HG02981 (cell line): ENCODE data around the gene RAB4B.
A peak's percentile ranks its signal among the peaks of the same experiment; 100 is the strongest.
"Not testable (repeated sequence)": the region's sequence is repeated elsewhere in the genome, so short reads cannot be mapped to it uniquely, and the experiment has no call there.

Experiments used
- ATAC-seq: cut with Tn5 transposase; IDR thresholded peaks from one replicate; pipeline ENCODE4 v1.9.1; 2021; ENCODE audit warnings: mild to moderate bottlenecking, moderate library complexity; ENCODE audit not compliant: unreplicated experiment

RAB4B gene

DNA sequence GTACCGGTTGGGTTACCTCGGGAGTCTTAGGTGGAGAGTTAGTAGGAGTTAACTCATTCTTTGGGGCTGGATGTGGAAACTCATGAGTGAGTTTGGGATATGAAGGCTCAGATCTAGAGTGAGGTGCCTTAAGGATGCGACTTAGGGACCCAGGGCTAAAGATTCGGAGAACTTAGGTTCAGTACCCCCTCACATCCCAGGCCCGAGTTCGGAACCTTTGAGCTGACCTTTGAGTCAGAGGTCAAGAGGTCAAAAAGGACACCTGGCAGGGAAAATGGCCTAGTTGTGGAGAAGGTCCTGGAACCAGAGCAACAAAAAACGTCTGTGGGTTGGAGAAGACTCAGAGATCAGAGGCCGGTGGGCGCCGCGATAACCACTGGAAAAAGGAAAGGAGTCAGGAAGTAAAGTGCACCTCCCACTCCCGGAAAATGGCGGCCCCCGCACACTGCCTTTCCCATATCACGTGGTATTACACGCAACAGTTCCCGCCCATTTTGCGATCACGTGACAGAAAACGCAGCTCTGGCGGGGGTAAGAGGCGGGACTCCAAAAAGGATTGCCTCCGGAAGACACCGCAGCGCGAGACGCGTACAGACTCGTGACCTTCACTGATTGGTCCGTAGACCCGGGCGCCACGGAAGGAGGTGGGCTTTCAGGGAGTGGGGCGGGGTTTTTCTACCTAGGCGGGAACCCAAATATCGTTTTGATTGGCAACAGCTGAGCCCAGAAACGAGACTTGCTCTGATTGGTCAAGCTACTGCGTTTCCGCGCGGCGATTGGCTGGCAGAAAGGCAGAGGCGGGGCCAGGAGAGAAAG is 27.8 kb upstream of the RAB4B start, which contains the start of gene ACTMAP:
TSS of gene ACTMAP (minus strand) at position 420 of the 816 bp plus-strand sequence. CDS start 674 bp downstream, outside the sequence.
- peak; percentile 83 for ATAC-seq

DNA sequence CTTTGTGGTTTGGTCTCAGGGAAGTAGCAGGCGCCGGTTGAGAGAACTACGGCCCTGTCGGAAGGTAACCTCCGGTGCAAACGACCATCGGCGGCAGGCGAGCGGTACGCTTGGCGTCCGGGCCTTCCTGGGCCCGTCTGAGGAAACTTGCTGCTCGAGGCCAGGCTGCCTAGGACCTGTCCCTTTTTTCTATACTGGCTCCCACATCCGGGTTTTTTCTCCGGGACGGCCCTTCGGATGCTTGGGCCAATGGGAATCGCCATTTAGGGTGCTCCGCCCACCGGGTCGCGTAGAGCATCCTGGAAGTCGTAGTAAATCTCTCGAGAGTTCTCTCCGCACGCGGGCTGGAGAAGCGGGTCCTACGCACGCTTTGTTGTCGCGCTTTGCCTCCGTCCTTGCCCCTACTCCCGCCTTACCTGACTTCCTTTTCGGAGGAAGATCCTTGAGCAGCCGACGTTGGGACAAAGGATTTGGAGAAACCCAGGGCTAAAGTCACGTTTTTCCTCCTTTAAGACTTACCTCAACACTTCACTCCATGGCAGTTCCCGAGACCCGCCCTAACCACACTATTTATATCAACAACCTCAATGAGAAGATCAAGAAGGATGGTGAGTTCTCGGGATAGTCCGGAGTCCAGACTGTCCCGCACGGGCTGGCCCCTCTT is 27.0 kb upstream of the RAB4B start, which contains the start of gene SNRPA:
TSS of gene SNRPA (plus strand) at position 330 of the 664 bp plus-strand sequence. CDS start at position 536, 206 bp downstream.
- ATAC-seq = peak; percentile 50

DNA sequence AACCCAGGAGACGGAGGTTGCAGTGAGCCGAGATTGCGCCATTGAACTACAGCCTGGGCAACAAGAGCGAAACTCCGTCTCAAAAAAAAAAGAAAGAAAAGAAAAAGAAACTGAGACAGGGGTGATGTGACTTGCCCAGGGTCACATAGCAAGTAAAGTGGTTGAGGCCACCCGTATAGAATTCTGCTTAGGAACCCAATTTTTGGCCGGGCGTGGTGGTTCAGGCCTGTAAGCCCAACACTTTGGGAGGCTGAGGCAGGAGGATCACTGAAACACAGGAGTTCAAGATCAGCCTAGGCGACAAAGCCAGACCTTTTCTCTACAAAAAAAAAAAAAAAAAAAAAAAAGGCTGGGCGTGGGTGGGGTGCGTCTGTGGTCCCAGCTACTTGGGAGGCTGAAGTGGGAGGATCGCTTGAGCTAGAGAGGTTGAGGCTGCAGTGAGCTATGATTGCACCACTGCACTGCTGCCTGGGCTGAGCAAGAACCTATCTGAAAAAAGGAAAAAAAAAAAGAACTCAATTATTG is 25.7 kb upstream of the RAB4B start:
- no peak for ATAC-seq

DNA sequence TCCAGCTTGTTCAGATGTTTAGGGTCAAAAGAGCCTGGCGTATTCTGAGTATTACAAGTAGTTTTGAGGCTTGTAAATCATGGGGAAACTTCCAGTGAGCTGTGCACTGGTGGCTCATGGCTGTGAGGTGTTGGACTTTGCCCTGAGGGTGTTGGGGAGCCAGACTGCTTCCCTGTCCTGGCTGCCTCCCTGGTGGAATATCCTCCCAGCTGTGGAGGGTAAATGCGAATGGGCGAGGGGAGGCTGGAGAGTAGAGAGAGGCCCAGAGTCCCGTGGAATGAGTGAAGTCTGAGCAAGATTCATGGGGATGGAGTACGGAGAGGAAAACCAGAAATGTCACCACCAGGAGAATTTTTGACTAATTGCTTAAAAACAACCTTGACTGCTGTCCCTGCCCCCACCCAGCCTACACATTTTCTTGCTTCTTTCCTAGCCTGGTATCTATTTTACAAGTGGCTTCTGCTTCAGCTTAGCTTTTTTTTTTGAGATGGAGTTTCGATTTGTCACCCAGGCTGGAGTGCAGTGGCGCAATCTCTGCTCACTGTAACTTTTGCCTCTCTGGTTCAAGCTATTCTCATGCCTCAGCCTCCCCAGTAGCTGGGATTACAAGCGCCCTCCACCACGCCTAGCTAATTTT is 23.3 kb upstream of the RAB4B start:
- ATAC-seq = no peak

DNA sequence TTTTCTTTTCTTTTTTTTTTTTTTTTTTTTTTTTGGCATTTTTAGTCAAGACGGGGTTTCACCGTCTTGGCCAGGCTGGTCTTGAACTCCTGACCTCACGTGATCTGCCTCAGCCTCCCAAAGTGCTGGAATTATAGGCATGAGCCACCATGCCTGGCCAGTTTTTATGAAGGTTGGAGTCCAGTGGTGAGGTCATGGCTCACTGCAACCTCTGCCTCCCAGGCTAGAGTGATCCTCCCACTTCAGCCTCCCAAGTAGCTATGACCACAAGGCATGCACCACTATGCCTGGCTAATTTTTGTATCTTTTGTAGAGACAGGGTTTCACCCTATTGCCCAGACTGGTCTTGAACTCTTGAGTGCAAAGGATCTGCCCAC is 22.8 kb upstream of the RAB4B start:
- no peak for ATAC-seq

DNA sequence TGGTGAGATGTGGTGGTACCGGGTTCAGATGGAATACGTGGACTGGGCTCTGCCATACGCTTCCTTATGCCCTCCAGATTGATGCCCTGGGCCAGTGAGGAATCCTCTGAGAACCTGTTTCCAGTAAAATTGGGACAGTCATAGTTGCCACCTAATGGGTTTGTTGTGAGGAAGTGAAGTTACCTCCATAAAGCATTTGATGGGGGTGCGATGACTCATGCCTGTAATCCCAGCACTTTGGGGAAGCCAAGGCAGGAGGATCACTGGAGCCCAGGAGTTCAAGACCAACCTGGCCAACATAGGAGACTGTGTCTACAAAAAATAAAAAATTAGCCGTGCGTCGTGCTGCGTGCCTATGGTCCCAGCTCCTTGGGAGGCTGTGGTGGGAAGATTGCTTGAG is 22.3 kb upstream of the RAB4B start:
- no peak for ATAC-seq

DNA sequence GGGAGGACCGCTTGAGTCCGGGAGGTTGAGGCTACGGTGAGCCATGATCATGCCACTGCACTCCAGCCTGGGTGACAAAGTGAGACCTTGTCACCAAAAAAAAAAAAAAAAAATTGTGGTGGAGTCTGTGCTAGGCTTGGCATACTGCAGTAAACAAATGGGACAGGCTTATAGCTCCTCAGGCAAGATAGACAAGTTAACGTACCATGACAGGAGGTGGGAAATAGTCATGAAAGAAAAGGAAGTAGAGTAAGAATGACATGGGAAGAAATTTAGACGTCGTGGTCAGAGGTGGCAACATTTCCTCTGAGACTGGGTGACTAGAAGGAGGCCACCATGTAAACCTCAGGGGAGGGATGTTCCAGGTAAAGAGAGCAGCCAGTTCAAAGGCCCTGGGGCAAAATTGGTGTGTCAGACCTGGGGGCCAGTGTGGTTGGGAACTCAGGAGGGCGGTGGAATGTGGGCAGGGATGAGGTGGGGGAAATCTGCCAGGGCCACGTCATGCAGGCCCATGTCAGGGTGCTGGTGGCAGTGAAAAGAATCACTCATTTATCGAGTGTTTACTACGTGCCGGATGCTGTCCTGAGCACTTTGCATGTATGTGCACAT is 21.4 kb upstream of the RAB4B start:
- no peak for ATAC-seq

DNA sequence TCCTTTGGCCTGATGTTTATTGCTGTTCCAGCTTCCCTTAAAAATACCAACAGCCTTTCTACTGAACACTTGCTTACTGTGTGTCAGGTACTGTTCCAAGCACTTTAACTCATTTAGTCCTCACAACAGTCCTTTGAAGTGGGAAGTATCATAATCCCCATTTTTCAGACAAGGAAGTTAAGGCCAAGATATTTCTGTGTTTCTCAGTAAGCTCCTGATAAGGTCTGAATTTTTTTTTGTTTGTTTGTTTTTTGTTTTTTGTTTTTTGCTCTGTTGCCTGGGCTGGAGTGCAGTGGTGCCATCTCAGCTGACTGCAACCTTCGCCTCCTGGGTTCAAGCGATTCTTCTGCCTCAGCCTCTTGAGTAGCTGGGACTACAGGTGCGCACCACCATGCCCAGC is 19.6 kb upstream of the RAB4B start:
- no peak for ATAC-seq

DNA sequence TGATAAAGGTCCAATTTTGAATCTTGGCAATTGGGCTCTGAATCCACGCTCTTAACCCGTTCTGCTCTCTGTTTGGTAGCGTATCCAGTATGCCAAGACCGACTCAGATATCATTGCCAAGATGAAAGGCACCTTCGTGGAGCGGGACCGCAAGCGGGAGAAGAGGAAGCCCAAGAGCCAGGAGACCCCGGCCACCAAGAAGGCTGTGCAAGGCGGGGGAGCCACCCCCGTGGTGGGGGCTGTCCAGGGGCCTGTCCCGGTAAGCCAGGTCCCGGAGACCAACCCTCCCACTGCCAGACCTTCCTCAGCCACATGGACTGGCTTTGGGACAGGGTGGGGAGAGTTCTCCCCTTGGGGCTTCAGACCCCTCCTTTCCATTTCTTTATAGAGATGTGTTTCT is 18.7 kb upstream of the RAB4B start:
- no peak for ATAC-seq

DNA sequence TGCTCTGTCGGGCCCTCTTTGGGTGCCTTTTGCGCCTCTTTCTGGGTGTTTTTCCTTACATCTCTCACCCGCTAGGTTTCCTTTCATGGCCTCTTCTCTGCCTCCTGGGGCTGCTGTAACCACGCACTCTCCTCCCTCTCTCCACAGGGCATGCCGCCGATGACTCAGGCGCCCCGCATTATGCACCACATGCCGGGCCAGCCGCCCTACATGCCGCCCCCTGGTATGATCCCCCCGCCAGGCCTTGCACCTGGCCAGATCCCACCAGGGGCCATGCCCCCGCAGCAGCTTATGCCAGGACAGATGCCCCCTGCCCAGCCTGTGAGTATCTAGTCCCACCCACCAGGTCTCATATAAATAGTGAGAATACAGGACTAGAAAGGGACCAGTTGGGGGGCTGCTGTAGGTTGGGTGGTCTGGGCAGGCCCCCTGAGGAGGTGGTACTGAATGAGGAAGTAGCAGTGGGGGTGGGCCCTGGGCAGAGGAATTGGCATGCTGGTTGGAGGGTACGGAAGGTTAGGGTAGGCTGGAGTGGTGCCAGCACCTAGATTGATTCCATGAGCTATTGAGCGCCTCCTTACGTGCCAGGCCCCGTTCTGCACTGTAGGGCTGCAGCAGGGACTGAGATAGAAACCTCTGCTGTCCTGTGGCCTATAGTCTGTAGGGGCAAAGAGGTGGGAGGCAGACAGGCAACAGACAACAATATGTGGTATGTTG is 15.1 kb upstream of the RAB4B start:
- no peak for ATAC-seq

DNA sequence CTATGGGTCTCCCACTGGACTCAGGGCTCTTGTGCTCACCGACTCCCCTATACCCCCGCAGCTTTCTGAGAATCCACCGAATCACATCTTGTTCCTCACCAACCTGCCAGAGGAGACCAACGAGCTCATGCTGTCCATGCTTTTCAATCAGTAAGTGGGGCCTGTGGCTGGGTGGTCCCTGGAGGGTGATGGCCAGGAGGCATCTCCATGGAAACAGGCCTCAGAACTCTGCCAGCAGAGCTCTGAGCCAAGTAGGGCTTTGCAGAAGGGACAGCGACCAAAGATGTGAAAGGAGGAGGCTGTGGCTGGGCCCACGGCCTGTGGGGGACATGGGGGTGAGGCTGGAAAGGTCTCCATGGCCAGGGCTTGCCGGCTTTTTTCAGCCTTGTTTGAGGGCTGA is 14.5 kb upstream of the RAB4B start:
- no peak for ATAC-seq

DNA sequence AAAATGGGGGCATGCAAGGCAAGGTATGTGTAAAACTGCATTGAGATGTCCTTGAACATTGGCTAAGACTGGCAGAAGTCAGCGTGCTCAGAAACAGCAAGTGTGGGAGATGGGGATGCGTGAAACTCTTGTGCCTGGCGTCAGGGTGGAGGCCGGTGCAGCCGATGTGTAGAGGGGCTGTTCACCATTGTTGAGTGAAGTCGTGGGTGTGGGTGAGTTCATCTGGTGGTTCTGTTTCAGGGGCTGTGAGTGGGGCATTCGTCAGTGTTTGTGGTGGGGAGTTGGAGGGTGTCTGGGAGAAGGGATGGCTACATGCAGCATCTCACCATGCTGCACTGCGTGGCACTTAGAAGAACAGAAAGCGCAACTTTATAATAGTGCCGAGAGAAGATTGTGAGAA is 14.1 kb upstream of the RAB4B start:
- ATAC-seq = no peak

DNA sequence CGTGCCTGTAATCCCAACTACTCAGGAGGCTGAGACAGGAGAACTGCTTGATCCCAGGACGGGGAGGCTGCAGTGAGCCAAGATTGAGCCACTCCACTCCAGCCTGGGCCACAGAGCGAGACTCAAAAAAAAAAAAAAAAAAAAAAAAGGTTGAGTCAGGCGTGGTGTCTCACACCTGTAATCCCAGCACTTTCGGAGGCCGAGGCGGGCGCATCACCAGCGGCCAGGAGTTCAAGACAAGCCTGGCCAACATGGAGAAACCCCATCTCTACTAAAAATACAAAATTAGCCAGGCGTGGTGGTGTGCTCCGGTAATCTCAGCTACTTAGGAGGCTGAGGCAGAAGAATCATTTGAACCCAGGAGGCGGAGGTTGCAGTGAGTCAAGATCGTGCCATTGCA is 11.7 kb upstream of the RAB4B start:
- not testable (repeated sequence) for ATAC-seq

DNA sequence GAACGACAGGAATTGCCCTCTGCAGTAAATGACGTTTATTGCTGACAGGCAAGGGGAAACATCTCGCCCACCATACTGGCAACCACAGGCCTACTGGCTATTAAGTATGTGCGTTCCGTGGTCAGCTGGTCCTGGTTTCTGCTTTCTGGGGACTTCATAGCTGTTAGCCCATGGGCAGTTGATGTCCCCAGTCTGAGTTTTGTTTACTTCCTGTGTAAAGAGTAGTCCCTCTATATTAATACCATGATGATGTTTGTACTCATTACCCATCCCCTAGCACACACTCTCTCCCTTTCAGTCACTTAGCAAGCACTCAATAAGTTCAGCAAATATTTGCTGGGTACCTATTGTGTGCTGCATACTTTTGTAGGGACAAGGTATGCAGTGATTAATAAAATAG is 9.2 kb upstream of the RAB4B start:
- no peak for ATAC-seq

DNA sequence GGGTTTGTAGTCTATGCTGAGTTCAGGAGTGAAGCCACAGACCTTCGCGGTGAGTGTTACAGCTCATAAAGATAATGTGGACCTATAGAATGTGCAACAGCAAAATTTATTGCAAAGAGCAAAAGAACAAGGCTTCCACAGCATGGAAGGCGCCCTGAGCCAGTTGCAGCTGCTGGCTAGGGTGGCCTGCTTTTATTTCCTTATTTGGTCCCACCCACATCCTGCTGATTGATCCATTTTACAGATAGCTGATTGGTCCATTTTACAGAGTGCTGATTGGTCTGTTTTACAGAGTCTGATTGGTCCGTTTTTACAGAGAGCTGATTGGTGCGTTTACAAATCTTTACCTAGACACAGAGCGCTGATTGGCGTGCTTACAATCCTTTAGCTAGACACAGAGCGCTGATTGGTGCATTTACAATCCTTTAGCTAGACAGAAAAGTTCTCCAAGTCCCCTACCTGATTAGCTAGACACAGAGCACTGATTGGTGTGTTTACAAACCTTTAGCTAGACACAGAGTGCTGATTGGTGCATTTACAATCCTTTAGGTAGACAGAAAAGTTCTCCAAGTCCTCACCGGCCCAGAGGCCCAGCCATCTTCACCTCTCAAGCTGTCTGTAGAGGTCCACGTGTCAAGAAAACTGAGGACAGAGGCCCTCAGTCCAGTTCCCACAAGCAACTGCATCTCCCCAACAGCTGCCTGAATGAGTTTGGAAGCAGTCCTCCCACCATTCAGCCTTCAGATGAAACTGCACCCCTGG is 6.8 kb upstream of the RAB4B start:
- not testable (repeated sequence) for ATAC-seq

DNA sequence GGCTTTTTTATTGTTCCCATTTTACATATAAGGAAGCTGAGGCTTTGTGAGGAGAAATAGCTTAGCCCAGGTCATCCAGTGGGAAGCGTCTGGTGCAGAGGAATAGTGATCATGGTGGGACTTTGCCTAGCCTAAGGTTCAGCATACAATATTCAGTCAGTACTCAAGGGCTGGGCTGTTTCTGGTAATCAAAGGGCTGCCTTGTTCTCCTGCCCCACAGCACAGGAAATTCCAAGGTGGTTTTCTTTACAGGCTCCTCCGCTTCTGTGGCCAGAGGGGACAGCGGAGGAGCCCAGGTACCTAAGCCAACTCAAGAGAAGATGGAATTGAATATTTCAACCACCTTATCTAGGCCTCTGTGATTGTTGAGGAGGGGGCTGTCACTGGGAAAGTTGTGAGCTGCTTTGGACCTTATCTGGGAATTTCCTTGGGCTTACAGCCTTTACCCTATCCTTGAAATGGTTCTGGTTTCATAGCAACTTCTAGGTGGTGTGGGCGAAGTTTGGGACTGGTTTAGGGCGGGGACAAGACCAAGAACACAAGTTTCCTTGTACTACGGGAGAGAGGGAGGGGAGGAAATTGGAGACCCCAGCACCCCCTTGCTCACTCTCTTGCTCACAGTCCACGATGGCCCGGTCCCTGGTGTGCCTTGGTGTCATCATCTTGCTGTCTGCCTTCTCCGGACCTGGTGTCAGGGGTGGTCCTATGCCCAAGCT is 3.0 kb upstream of the RAB4B start, which contains the start of gene MIA:
TSS of gene MIA (plus strand) at position 606 of the 716 bp plus-strand sequence. CDS start at position 628, 22 bp downstream.
- no peak for ATAC-seq

DNA sequence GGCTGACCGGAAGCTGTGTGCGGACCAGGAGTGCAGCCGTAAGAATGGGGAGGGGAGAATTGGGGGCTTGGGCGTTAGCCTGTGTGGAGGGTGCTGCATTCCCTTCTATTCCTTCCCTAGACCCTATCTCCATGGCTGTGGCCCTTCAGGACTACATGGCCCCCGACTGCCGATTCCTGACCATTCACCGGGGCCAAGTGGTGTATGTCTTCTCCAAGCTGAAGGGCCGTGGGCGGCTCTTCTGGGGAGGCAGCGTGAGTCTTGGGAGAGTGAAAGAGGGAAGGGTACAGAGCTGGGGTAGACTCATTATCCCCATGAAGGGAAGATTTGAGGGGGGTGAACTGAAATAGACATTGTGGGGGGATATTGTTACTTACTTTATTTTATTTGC is 2.4 kb upstream of the RAB4B start:
- ATAC-seq = no peak

DNA sequence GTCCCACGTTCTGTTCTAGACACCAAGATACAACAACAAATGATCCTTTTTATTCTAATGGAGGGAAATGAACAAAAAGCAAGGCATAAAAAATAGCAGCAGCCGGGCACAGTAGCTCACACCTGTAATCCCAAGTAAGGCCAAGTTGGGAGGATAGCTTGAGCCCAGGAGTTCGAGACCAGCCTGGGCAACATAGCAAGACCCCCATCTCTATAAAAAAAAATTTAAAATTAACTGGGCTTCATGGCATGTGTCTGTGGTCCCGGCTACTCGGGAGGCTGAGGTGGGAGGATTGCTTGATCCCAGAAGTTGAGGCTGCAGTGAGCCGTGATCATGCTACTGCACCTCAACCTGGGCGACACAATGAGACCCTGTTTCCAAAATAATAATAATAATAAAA is 1.7 kb upstream of the RAB4B start:
- no peak for ATAC-seq
